Gastroesophageal sphincter (tissue), 4 donors: Measurements from ENCODE around the gene CALHM6. TPM values are rescaled to one million over a fixed set of nuclear protein-coding genes. Genes with fewer than 3 reads are reported as not detected.
A peak's percentile ranks its signal among the peaks of the same experiment; 100 is the strongest.

Source experiments
- ATAC-seq: fragments of 150-250 bp; one replicate; pipeline ENCODE4 v1.9.1; 2016; ENCODE audit warnings: mild to moderate bottlenecking, moderate library complexity
- H3K27ac ChIP-seq, 4 donors: fragments of 200-600 bp; sonication (generic) in 3 of 4; 1 replicate in 3 of 4; 2 replicates in 1 of 4; pipeline ENCODE4 v1.5.1; 2016 to 2019
- H3K27me3 ChIP-seq: fragments of 200-600 bp; sonication (generic); one replicate; pipeline ENCODE4 v1.5.1; 2019
- H3K36me3 ChIP-seq, 2 donors: fragments of 200-600 bp; sonication (generic); one replicate each; pipeline ENCODE4 v1.5.1; 2019; ENCODE audit warnings: control low read depth in 1 of 2
- H3K4me1 ChIP-seq, 3 donors: fragments of 200-600 bp; sonication (generic); 1 replicate in 2 of 3; 2 replicates in 1 of 3; pipeline ENCODE4 v1.5.1; 2016 to 2019; ENCODE audit warnings: control low read depth in 2 of 3
- H3K4me3 ChIP-seq, 2 donors: fragments of 200-600 bp; sonication (generic); one replicate each; pipeline ENCODE4 v1.5.1; 2019; ENCODE audit warnings: mild to moderate bottlenecking in 1 of 2, moderate library complexity in 1 of 2
- H3K9me3 ChIP-seq, 3 donors: fragments of 200-600 bp; sonication (generic); one replicate each; pipeline ENCODE4 v1.5.1; 2017 to 2019; ENCODE audit warnings: control low read depth in 2 of 3
- CTCF ChIP-seq, 4 experiments: fragments of 200-600 bp in 2 of 4; fragments of 450-650 bp in 2 of 4; sonication (generic) in 1 of 4; IDR thresholded peaks; one replicate each; pipeline ENCODE4 v1.5.1; 2017 to 2019; ENCODE audit warnings: antibody characterized with exemption in 4 of 4, mild to moderate bottlenecking in 2 of 4, moderate library complexity in 2 of 4
- EP300 ChIP-seq: sonication (generic); formaldehyde crosslinking; IDR thresholded peaks from one replicate; pipeline ENCODE4 v1.6.1; 2017; ENCODE audit warnings: antibody characterized with exemption, mild to moderate bottlenecking
- POLR2A ChIP-seq, 2 donors: fragments of 450-650 bp; IDR thresholded peaks; one replicate each; pipeline ENCODE4 v1.6.1; 2017; ENCODE audit warnings: antibody characterized with exemption in 2 of 2, mild to moderate bottlenecking in 2 of 2, moderate library complexity in 1 of 2
- POLR2AphosphoS5 ChIP-seq: sonication (generic); formaldehyde crosslinking; IDR thresholded peaks from one replicate; pipeline ENCODE4 v1.6.1; 2017; ENCODE audit warnings: antibody characterized with exemption
- WGBS, 2 donors: methylation state at CpG; one replicate each; pipeline ENCODE4 v1.1.5; 2018; ENCODE audit warnings: low coverage in 1 of 2; 5-methylcytosine and 5-hydroxymethylcytosine counted together
- total RNA-seq, 4 donors: library from RNA; depleted of rRNA; stranded (reverse); fragments of >200 nt; gene quantifications; one replicate each; pipeline ENCODE4 v1.1.0, GENCODE V29; 2016

CALHM6 gene
- total RNA-seq, result 1 to 10 TPM in 2 of 4 donors, under 1 TPM in 1, not detected in 1; 0.50 to 6.9 (median 4.2) TPM

GRCh38 chr6:116461331-116461931 lies at the start of gene CALHM6:
Gene CALHM6 (plus strand): TSS chr6:116461375. CDS start chr6:116461930, 555 bp downstream.
- no peak for ATAC-seq
- Histone ChIP-seq H3K36me3 (no peaks in the 10 kb centered on the region), H3K4me1 (peaks cover 0 to 13% (median 0%) of the 10 kb centered on the region in 3 donors), H3K27me3 (peaks cover 19% of the 10 kb centered on the region), H3K27ac (peak within 1 kb of the TSS in 2 of 4 donors; percentile 11 to 50), H3K4me3 (peak within 1 kb of the TSS; percentile 25 to 55), H3K9me3 (no peaks in the 10 kb centered on the region)
- WGBS, 2 donors, result 40 to 89% methylated on average over 5 to 10 of the region's 13 CpGs
- TF ChIP-seq CTCF (IDR thresholded peaks at IDR 0.05), result no peak
- no peak for TF ChIP-seq EP300
- TF ChIP-seq POLR2AphosphoS5, result no peak
- TF ChIP-seq POLR2A (IDR thresholded peaks at IDR 0.05), result no peak

GRCh38 chr6:116412270-116412669 lies 48.9 kb upstream of the CALHM6 start:
- peaks cover 0 to 4% of the 10 kb centered on the region in 2 donors for H3K36me3 ChIP-seq
- no peaks in the 10 kb centered on the region for H3K9me3 ChIP-seq
- ATAC-seq, result peak; percentile 36
- H3K27me3 ChIP-seq, result no peaks in the 10 kb centered on the region
- TF ChIP-seq POLR2A (IDR thresholded peaks at IDR 0.05) (no peak), EP300 (no peak), CTCF (IDR thresholded peaks at IDR 0.05) (no peak), POLR2AphosphoS5 (no peak)
- H3K4me1 ChIP-seq, result peaks cover 0 to 21% (median 13%) of the 10 kb centered on the region in 3 donors
- peak overlapping the region in 1 of 4 donors; percentile 21 for H3K27ac ChIP-seq
- H3K4me3 ChIP-seq, result no peak overlapping the region

- no peak for TF ChIP-seq CTCF (IDR thresholded peaks at IDR 0.05)
- no peak for TF ChIP-seq EP300
- TF ChIP-seq POLR2AphosphoS5, result no peak
- no peak for TF ChIP-seq POLR2A (IDR thresholded peaks at IDR 0.05)
- Histone ChIP-seq H3K4me3 (no peak overlapping the region), H3K9me3 (no peaks in the 10 kb centered on the region), H3K4me1 (peaks cover 0 to 21% (median 13%) of the 10 kb centered on the region in 3 donors), H3K27me3 (no peaks in the 10 kb centered on the region), H3K36me3 (peaks cover 0 to 4% of the 10 kb centered on the region in 2 donors), H3K27ac (no peak overlapping the region)
- WGBS, 2 donors, result 38% methylated on average over 1 of the region's 1 CpG; no CpG with 5 or more reads in 1 of the 2 donors
- no peak for ATAC-seq
These were observed 47.8 kb upstream of the CALHM6 start for GRCh38 chr6:116413357-116413756.

- Histone ChIP-seq H3K9me3 (no peaks in the 10 kb centered on the region), H3K27ac (no peak overlapping the region), H3K4me3 (no peak overlapping the region), H3K36me3 (peaks cover 0 to 4% of the 10 kb centered on the region in 2 donors), H3K27me3 (no peaks in the 10 kb centered on the region), H3K4me1 (peaks cover 1 to 14% (median 3%) of the 10 kb centered on the region in 3 donors)
- no peak for ATAC-seq
- TF ChIP-seq EP300 (no peak), CTCF (IDR thresholded peaks at IDR 0.05) (no peak), POLR2A (IDR thresholded peaks at IDR 0.05) (no peak), POLR2AphosphoS5 (no peak)
- 82 to 86% methylated on average over 1 to 3 of the region's 3 CpGs for WGBS, 2 donors
These were observed 43.5 kb upstream of the CALHM6 start for GRCh38 chr6:116417661-116418060.
